Stimulated activated CD4-positive, alpha-beta T cell treated with anti-CD3 and anti-CD28 coated beads, Interleukin-15, amount 100 ng/mL, for 24 hours (primary cell): ENCODE measurements around the gene IGF1R.

Experiments used
- DNase-seq: peaks from one replicate; pipeline ENCODE4 v3.0.0-alpha.2; 2020

The IGF1R gene

GRCh38 chr15:98843844-98844243, 195.5 kb downstream of the IGF1R start:
- DNase-seq: no peak

- no peak for DNase-seq
These were observed 195.9 kb downstream of the IGF1R start for GRCh38 chr15:98844261-98844660.

- no peak for DNase-seq
These were observed 197.0 kb downstream of the IGF1R start for GRCh38 chr15:98845138-98845884.

GRCh38 chr15:98850961-98851572, 202.7 kb downstream of the IGF1R start:
- DNase-seq: peak; percentile 79

- peak; percentile 82 for DNase-seq
These were observed 204.8 kb downstream of the IGF1R start for GRCh38 chr15:98853161-98853560.

- no peak for DNase-seq
These were observed 205.5 kb downstream of the IGF1R start for GRCh38 chr15:98853617-98854420.

GRCh38 chr15:98854496-98854895, 206.2 kb downstream of the IGF1R start:
- no peak for DNase-seq

GRCh38 chr15:98855067-98855814, 206.9 kb downstream of the IGF1R start:
- no peak for DNase-seq

GRCh38 chr15:98855815-98856531, 207.6 kb downstream of the IGF1R start:
- no peak for DNase-seq

- no peak for DNase-seq
These were observed 208.2 kb downstream of the IGF1R start for GRCh38 chr15:98856532-98856907.

- no peak for DNase-seq
These were observed 210.3 kb downstream of the IGF1R start for GRCh38 chr15:98858610-98859023.

- DNase-seq: no peak
These were observed 210.8 kb downstream of the IGF1R start for GRCh38 chr15:98859149-98859548.

GRCh38 chr15:98860281-98861041, 212.1 kb downstream of the IGF1R start:
- DNase-seq: no peak

- no peak for DNase-seq
These were observed 212.8 kb downstream of the IGF1R start for GRCh38 chr15:98861188-98861587.

- DNase-seq: no peak
These were observed 215.6 kb downstream of the IGF1R start for GRCh38 chr15:98863983-98864382.

GRCh38 chr15:98865397-98866339, 217.3 kb downstream of the IGF1R start:
- peak; percentile 84 for DNase-seq

- DNase-seq: no peak
These were observed 218.2 kb downstream of the IGF1R start for GRCh38 chr15:98866511-98866910.

- DNase-seq: no peak
These were observed 220.2 kb downstream of the IGF1R start for GRCh38 chr15:98868564-98868963.

- no peak for DNase-seq
These were observed 222.4 kb downstream of the IGF1R start for GRCh38 chr15:98870788-98871187.

- DNase-seq: no peak
These were observed 224.4 kb downstream of the IGF1R start for GRCh38 chr15:98872774-98873173.
